Raji (cell line): ENCODE measurements around the gene DDX28.

Source experiments
- POLR2A ChIP-seq: IDR thresholded peaks from 2 replicates; pipeline ENCODE4 v1.6.1; 2011; ENCODE audit warnings: low read depth, low read length, control low read depth; ENCODE audit not compliant: insufficient read depth

DDX28 gene

DNA sequence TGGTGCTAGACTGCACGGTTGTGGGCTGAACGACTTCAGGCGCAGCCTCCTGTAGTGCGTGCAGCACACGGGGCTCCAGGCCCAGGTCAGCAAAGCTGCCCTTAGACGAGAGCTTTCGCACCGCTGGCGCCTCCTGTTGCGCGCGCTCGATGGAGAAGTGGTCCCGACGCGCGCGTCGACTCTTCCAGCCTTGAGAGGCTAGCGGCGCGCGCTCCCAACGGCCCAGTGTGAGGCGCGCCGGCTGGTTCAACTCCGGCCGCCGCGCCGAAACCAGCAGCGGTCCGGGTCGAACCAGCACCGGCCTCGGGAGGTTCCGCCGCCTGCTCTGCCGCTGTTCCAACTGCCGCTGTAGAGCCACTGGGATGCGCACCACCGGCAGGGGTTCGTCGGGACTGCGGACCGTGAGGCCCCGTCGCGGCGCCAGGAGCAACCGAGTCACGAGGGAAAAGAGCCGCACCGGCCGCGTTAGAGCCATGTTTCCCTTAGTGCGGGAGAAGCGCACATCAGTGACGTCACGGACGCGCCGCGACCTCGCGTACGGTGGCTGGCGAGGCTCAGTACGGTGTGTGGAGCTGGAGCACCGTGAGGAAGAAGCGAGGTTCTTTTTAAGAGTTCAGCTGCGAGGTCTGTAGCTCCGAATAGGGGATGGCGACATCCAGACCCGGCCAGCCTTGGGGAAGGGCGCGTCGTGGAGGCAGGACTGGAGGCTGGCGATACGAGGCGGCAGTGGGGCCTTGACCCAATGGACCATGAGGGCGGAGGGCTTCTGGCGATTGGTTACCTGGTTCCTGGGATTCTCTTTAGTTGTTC, at the start of gene DDX28, which contains the start of gene DUS2:
Gene DDX28, minus strand, starts transcription at position 505 of the 810 bp plus-strand sequence. Its CDS starts 30 bp downstream, at position 475.
Gene DUS2, plus strand, starts transcription at position 557 of the 810 bp plus-strand sequence. CDS start 14,740 bp downstream, outside the sequence.
- peak; percentile 90 for TF ChIP-seq POLR2A

- TF ChIP-seq POLR2A = no peak
Observed at GRCh38 chr16:68072038-68072695, 49.1 kb upstream of the DDX28 start.

DNA sequence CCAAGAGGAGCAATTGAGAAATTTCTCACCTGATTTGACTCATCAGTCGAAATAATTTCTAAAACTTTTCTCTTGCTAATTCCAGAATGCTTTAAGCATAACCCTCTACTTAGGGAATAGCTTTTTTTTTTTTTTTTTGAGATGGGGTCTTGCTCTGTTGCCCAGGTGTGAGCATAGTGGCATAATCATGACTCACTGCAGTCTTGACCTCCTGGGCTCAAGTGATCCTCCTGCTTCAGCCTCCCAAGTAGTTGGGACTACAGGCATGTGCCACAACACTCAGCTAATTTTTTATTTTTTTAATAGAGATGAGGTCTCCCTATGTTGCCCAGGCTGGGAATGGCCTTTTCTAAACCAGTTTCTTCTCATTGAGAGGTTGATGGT, 48.5 kb upstream of the DDX28 start:
- TF ChIP-seq POLR2A = no peak

DNA sequence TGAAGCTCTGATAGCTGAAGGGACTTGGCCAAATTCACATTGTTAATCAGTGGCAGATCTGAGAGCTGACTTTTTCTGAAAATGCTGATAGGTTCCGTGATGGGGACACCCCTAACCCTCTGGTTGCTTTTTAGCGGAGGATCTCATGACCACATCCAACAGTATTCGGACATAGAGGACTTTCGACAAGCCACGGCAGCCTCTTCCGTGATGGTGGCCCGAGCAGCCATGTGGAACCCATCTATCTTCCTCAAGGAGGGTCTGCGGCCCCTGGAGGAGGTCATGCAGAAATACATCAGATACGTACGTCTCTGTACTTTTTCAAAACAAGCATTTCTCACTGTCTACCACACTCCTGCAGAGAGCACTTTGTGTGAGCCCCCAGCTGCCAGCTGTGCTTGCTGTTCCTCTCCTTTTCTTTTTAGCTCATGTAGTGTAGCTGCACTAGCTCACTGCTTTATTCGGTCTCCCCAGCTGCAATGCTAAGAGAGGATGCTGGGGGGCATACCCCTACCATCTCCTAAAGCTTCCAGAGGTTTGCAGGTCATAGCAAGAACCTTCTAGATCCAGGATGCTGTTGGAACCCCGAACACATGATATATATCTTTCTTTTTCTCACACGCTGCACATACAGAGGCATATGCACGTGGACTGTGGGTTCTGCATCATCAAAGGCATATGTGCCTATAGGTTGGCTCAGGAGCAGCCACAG, 47.9 kb upstream of the DDX28 start:
- no peak for TF ChIP-seq POLR2A

- TF ChIP-seq POLR2A = no peak
Observed at GRCh38 chr16:68070249-68070730, 47.3 kb upstream of the DDX28 start.

- TF ChIP-seq POLR2A = no peak
Observed at GRCh38 chr16:68069511-68070248, 46.6 kb upstream of the DDX28 start.

DNA sequence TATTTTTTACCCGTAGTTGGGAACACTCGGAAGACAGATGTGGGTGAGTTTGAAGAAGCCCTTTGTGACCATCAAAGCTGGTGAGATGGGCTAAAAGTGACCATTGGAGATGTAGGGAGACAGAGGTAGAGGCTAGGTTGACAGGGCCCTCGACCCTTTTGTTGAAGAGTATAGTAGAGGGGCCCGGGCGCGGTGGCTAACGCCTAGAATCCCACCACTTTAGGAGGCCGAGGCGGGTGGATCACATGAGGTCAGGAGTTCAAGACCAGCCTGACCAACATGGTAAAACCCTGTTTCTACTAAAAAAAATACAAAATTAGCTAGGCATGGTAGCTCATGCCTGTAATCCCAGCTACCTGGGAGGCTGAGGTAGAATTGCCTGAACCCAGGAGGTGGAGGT, 45.9 kb upstream of the DDX28 start:
- no peak for TF ChIP-seq POLR2A

DNA sequence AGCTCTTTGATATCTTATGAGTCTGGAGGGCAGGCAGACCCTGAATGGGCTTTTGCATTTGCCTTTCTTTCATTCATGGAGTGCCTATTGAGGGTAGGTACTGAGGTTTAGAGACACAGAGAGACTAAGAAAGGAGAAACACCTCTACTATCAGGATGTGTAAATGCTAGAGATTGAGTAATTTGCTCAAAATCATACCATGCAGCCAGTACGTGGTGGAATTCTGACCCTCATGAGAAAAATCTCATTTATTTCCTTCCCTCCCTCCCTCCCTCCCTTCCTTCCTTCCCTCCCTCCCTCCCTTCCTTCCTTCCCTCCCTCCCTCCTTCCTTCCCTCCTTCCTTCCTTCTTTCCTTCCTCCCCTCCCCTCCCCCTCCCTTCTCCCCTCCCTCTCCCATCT, 43.7 kb upstream of the DDX28 start:
- no peak for TF ChIP-seq POLR2A

DNA sequence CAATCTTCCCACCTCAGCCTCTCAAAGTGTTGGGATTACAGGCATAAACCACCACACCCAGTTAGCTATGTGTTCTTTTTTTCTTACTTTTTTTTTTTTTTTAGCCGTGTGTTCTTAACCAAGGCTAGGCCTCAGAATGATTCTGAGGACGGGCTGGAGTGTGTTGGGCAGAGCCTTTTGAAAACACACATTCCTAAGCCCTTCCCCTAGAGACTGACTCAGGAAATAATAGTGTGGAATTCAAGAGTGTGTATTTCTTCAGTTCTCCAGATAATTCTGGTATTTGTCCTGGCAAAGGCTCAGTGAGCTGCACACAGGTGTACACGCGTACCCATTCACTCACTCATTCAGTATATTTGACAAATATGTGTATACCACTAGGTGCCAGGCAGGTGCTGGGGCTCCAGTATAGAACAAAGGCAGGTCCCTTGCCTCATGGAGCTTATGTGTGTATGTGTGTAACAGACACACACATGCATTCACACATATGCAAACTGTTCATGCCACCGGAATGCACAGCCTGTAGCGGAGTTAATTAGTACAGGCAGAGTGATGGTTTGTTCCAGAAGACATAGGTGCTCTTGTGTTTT, 42.8 kb upstream of the DDX28 start:
- no peak for TF ChIP-seq POLR2A

GRCh38 chr16:68064791-68065365, 41.8 kb upstream of the DDX28 start:
- TF ChIP-seq POLR2A = no peak

GRCh38 chr16:68062910-68063393, 39.9 kb upstream of the DDX28 start:
- no peak for TF ChIP-seq POLR2A

GRCh38 chr16:68061396-68061795, 38.4 kb upstream of the DDX28 start:
- TF ChIP-seq POLR2A = no peak

- TF ChIP-seq POLR2A = no peak
Observed at GRCh38 chr16:68059804-68060203, 36.8 kb upstream of the DDX28 start.

- no peak for TF ChIP-seq POLR2A
Observed at GRCh38 chr16:68055395-68055794, 32.4 kb upstream of the DDX28 start.
